Activated T-cell treated with anti-CD3 and anti-CD28 coated beads, Interleukin-2, amount 50 U/mL, for 72 hours (primary cell): ENCODE data around the gene PLA2G2E. TPM values are rescaled to one million over a fixed set of nuclear protein-coding genes. Genes with fewer than 3 reads are reported as not detected.
"Not testable (repeated sequence)": the region's sequence is repeated elsewhere in the genome, so short reads cannot be mapped to it uniquely, and the experiment has no call there.

ENCODE experiments used
- ATAC-seq, 2 donors: fragments of 150-1000 bp; cut with Tn5 transposase; replicated peaks in 1 of 2; 2 replicates each; pipeline ENCODE4 v1.10.0; 2021; ENCODE audit warnings: moderate library complexity in 2 of 2, mild to moderate bottlenecking in 1 of 2
- DNase-seq, 2 donors: peaks; one replicate each; pipeline ENCODE4 v3.0.0; 2021 to 2022; ENCODE audit warnings: mixed read lengths in 1 of 2
- H3K27ac Mint-ChIP-seq: one replicate; pipeline ENCODE4 v1.8.0; 2022; ENCODE audit warnings: mild to moderate bottlenecking, moderate library complexity, mixed read lengths
- H3K27me3 Mint-ChIP-seq: one replicate; pipeline ENCODE4 v1.8.0; 2022; ENCODE audit warnings: low read depth, mixed read lengths
- H3K36me3 Mint-ChIP-seq, 2 donors: one replicate each; pipeline ENCODE4 v1.8.0; 2022; ENCODE audit warnings: mixed read lengths in 2 of 2, mild to moderate bottlenecking in 1 of 2; ENCODE audit not compliant: insufficient read depth in 2 of 2
- H3K4me1 Mint-ChIP-seq: one replicate; pipeline ENCODE4 v1.8.0; 2022; ENCODE audit warnings: low read depth, mixed read lengths
- H3K4me3 Mint-ChIP-seq, 2 donors: one replicate each; pipeline ENCODE4 v1.8.0; 2022; ENCODE audit warnings: mild to moderate bottlenecking in 2 of 2, mixed read lengths in 2 of 2, moderate library complexity in 2 of 2
- H3K9me3 Mint-ChIP-seq, 2 donors: one replicate each; pipeline ENCODE4 v1.8.0; 2022; ENCODE audit warnings: mixed read lengths in 2 of 2
- total RNA-seq, 2 donors: library from RNA; stranded (reverse); gene quantifications; one replicate each; pipeline ENCODE4 v1.2.3, GENCODE V29; 2022

Gene PLA2G2E
- total RNA-seq, 2 donors from 2014 or later = not detected

DNA sequence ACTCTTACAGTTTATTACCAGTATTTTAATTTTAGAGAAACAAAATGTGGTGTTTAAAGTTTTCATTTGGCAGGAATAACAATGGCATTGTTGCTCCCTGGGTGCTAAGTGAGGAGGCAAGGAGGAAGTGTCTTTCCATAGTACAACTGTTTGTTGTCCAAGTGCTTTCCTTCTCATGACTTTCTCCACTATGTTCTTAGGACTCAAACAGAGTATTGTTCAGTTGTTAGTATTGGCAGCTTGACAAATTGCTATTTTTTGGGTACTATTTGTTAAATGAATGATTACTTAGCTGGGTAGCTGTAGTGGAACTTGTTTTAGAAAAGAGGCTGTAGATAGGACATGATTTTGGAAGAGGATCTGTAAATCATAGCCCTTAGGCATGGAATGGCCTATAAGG, 33.8 kb downstream of the PLA2G2E start:
- ATAC-seq = no peak
- no peaks in the 10 kb centered on the region for H3K9me3 Mint-ChIP-seq
- H3K27ac Mint-ChIP-seq = no peak overlapping the region

DNA sequence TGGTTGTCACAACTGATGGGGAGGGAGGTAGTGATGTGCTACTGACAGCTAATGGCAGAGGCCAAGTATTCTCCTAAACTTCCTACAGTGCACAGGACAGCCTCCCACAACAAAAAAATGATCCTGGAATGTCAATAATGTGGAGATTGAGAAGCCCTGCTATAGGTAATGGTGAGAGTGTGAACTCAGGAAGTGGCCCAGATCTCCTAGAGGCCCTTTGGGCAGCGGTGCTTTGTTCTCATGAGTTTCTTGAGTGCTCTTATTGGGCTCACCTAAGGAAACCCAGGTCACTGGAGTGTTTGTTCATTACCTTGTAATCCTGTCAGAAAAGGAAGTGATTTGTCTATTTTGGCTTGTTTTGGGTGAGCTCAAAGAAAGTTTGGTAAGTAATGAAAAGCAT, 35.3 kb downstream of the PLA2G2E start:
- H3K9me3 Mint-ChIP-seq = no peaks in the 10 kb centered on the region
- peaks cover 0 to 9% of the 10 kb centered on the region in 2 donors for H3K36me3 Mint-ChIP-seq
- H3K27ac Mint-ChIP-seq = no peak overlapping the region
- DNase-seq (no peak), ATAC-seq (no peak)
- H3K4me3 Mint-ChIP-seq = no peak overlapping the region
- H3K27me3 Mint-ChIP-seq = no peaks in the 10 kb centered on the region
- peaks cover 19% of the 10 kb centered on the region for H3K4me1 Mint-ChIP-seq

More for the DNA sequence above, 33.8 kb downstream of the PLA2G2E start:
- Mint-ChIP-seq H3K36me3 (peaks cover 0 to 9% of the 10 kb centered on the region in 2 donors), H3K4me3 (no peak overlapping the region), H3K4me1 (peaks cover 5% of the 10 kb centered on the region), H3K27me3 (no peaks in the 10 kb centered on the region)
- DNase-seq = no peak

DNA sequence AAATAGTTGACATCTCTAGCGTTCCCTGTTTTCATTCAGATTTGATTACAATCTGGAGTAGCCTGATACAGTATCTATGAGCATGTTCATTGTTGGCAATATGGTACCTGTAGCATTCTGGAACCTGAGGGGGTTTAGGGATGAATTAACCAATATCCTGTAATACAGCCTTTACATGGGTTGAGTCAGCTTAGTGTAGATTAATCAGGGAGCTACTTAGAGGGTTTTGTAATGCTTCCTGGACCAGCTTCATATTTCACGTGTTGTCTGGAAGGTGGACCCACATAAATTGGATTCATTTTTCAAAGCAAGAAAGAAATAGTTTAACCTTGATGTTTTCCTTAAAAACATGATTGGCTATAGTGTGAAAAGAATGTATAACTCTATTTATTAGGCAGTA, 37.6 kb downstream of the PLA2G2E start:
- ATAC-seq = no peak
- peaks cover 30% of the 10 kb centered on the region for H3K4me1 Mint-ChIP-seq
- H3K9me3 Mint-ChIP-seq = peaks cover 0 to 1% of the 10 kb centered on the region in 2 donors

DNA sequence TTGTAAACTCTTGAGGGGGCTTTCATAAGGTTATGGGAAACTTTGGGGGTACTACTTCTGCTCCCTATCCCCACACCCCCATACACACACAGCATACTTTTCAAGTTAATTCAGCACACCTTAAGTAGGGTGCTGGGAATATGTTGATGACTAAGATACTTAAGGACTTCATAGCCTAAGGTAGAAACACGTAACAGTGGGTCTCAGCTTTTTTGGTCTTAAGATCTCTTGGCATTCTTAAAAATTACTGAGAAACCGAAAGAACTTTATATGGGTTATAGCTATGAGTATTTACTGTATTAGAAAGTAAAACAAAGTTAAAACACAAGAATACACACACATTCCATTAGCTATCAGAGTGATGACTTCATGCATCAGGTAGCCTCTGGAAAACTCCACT, 39.1 kb downstream of the PLA2G2E start:
- DNase-seq = no peak
- H3K27ac Mint-ChIP-seq = no peak overlapping the region
- no peaks in the 10 kb centered on the region for H3K27me3 Mint-ChIP-seq
- no peaks in the 10 kb centered on the region for H3K36me3 Mint-ChIP-seq
- no peak for ATAC-seq
- peaks cover 0 to 3% of the 10 kb centered on the region in 2 donors for H3K9me3 Mint-ChIP-seq
- peaks cover 30% of the 10 kb centered on the region for H3K4me1 Mint-ChIP-seq
- H3K4me3 Mint-ChIP-seq = peak overlapping the region in 1 of 2 donors; percentile 94

More for the DNA sequence above, 37.6 kb downstream of the PLA2G2E start:
- no peaks in the 10 kb centered on the region for H3K36me3 Mint-ChIP-seq
- no peak for DNase-seq
- no peaks in the 10 kb centered on the region for H3K27me3 Mint-ChIP-seq
- H3K27ac Mint-ChIP-seq = no peak overlapping the region
- no peak overlapping the region for H3K4me3 Mint-ChIP-seq

DNA sequence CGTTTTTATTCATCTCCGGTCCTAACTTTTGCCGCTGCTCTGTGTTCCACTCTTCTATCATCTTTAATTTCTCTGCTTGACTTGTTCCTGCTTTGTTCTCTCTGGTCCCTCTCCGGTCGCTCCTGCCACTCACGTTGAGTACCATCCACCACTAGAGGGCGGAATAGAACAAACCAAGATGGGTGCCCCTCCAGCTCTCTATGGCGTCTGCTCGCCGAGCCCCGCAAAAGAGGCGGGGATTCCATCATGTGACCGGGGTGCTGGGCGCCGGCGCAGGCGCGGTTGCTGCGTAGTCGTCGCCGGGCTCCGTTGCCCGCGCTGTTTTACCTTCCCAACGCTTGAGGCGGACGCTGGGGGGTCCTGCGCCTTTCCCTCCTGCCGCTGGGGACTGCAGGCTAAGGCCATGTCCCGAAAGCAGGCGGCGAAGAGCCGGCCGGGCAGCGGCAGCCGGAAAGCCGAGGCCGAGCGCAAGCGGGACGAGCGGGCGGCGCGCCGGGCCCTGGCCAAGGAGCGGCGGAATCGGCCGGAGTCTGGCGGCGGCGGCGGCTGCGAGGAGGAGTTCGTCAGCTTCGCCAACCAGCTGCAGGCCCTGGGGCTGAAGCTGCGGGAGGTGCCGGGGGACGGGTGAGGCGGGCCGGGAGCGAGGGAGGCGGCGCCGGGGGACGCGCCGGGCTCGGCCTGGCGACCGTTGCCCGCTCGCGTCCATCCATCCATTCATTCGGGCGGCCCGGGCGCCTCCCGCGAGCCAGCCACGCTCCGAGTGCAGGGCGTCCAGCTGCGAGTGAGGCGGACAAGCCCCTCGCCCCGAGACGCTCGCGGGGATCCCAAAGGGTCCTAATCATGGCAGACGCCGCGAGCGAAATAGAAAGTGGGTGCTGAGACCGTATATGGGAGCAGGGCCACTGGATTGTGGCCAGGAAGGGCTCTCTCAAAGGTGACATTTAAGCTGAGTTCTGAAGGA, 41.0 kb downstream of the PLA2G2E start, which contains the start of gene OTUD3:
OTUD3 (plus strand) TSS at position 285 of the 961 bp plus-strand sequence; CDS start at position 404, 119 bp downstream.
- peak; percentile 93 to 95 for ATAC-seq

DNA sequence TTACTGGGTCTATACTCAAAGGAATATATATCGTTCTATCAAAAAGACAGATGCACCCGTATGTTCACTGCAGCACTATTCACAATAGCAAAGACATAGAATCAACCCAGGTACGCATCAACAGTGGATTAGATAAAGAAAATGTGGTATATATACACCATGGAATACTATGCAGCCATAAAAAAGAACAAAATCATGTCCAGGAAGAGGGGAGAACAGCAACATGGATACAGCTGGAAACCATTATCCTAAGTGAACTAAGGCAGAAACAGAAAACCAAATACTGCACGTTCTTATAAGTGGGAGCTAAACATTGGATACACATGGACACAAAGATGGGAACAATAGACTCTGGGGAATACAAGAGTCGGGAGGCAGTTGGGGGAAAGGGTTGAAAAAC, 42.6 kb downstream of the PLA2G2E start:
- H3K27ac Mint-ChIP-seq, H3K4me3 Mint-ChIP-seq, ATAC-seq: not testable (repeated sequence)

More for the DNA sequence above, 41.0 kb downstream of the PLA2G2E start, which contains the start of gene OTUD3:
- Mint-ChIP-seq H3K36me3 (no peaks in the 10 kb centered on the region), H3K27ac (peak within 1 kb of the TSS; percentile 68), H3K4me1 (peaks cover 25% of the 10 kb centered on the region), H3K27me3 (no peaks in the 10 kb centered on the region), H3K4me3 (peak within 1 kb of the TSS; percentile 90 to 94), H3K9me3 (peaks cover 0 to 3% of the 10 kb centered on the region in 2 donors)
- DNase-seq = peak; percentile 96

DNA sequence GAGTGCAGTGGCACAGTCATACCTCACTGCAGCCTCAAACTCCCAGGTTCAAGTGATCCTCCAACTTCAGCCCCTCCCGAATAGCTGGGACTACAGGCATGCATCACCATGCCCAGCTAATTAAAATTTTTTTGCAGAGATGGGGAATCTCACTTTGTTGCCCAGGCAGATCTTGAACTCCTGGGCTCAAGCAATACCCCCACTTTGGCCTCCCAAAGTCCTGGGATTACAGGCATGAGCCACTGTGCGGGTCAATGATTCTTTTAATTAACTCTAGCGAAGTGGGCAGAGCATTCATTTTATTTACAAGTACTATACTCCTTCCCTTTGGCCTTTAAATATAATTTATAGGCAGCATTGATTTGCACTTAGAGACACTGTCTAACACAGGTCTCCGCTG, 43.8 kb downstream of the PLA2G2E start:
- Mint-ChIP-seq H3K27ac (no peak overlapping the region), H3K4me1 (peaks cover 25% of the 10 kb centered on the region), H3K27me3 (peaks cover 9% of the 10 kb centered on the region), H3K9me3 (peaks cover 0 to 3% of the 10 kb centered on the region in 2 donors), H3K4me3 (no peak overlapping the region), H3K36me3 (no peaks in the 10 kb centered on the region)
- DNase-seq = no peak
- no peak for ATAC-seq

More for the DNA sequence above, 42.6 kb downstream of the PLA2G2E start:
- H3K36me3 Mint-ChIP-seq, DNase-seq, H3K27me3 Mint-ChIP-seq, H3K9me3 Mint-ChIP-seq: not testable (repeated sequence)
- peaks cover 25% of the 10 kb centered on the region for H3K4me1 Mint-ChIP-seq

DNA sequence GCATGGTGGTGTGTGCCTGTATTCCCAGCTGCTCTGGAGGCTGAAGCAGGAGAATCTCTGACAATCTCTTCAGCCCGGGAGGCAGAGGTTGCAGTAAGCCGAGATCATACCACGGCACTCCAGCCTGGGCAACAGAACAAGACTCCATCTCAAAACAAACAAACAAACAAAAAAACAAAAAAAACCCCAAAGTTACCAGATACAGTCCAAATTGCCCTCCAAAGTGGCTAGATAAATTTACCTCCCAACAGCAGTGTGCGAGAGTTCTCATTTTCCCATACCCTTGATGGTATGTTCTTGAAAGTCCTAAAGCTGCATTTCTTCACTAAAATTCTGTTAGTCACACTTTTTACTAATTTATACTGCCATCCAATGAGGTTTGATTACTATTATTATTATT, 44.2 kb downstream of the PLA2G2E start:
- Mint-ChIP-seq H3K27me3 (peaks cover 9% of the 10 kb centered on the region), H3K27ac (no peak overlapping the region), H3K4me3 (no peak overlapping the region), H3K36me3 (no peaks in the 10 kb centered on the region), H3K4me1 (peaks cover 22% of the 10 kb centered on the region), H3K9me3 (peaks cover 0 to 3% of the 10 kb centered on the region in 2 donors)
- no peak for DNase-seq
- no peak for ATAC-seq

DNA sequence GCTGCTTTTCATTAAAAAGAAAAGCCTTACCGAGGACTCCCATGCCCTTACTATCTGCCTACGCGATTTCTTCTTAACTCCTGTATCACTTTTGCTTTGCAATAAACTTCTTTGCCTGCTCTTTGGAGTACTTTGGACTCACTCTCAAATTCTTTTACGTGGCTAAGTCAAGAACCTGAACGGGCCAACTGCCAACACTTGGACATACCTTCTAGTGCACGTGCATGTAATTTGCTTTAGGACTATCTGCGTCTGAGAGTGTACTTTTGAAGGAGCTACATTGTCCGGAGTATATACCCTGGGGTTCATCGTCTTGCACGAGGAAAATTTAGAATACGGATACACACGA, 44.8 kb downstream of the PLA2G2E start:
- Mint-ChIP-seq H3K36me3 (no peaks in the 10 kb centered on the region), H3K4me1 (peaks cover 16% of the 10 kb centered on the region), H3K27ac (no peak overlapping the region), H3K4me3 (no peak overlapping the region), H3K27me3 (peaks cover 9% of the 10 kb centered on the region), H3K9me3 (peaks cover 0 to 3% of the 10 kb centered on the region in 2 donors)
- DNase-seq (no peak), ATAC-seq (no peak)

DNA sequence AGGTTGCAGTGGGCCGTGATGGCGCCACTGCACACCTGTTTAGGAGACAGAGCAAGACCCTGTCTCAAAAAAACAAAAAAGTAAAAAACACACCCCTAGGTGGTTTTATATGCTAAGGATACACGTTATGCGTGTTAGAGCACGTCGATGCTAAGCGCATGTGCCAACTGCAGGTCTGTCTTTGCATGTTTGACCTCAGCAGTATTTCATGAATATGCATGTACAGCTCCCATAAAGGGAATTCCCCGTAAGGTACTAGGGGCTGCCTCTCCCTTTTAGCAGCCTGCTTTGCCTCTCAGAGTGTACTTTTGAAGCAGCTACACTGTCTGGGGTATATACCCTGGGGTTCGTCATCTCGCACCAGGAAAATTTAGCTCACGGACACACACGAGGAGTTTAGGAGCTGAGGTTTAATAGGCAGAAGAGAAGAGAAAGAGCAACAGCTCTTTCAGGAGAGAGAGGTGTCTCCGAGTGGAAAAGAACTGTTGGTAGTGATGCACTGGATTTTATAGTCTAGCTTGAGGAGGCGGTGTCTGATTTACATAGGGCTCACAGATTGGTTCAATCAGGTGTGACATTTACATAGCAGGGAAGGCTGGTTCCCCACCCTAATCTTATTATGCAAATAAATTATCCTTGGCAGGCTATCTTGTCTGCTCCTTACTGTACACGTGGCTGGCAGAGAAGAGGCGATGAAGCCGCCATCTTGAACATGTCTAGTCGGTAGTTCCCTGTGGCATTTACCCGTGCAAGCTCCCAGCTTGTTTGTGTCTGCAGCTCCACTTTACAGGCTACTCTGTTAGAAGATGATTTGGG, 45.4 kb downstream of the PLA2G2E start:
- H3K27ac Mint-ChIP-seq = no peak overlapping the region
- DNase-seq = no peak
- H3K4me3 Mint-ChIP-seq = no peak overlapping the region
- no peak for ATAC-seq
- H3K4me1 Mint-ChIP-seq = peaks cover 10% of the 10 kb centered on the region
- H3K9me3 Mint-ChIP-seq = peaks cover 0 to 3% of the 10 kb centered on the region in 2 donors
- no peaks in the 10 kb centered on the region for H3K36me3 Mint-ChIP-seq
- peaks cover 12% of the 10 kb centered on the region for H3K27me3 Mint-ChIP-seq

DNA sequence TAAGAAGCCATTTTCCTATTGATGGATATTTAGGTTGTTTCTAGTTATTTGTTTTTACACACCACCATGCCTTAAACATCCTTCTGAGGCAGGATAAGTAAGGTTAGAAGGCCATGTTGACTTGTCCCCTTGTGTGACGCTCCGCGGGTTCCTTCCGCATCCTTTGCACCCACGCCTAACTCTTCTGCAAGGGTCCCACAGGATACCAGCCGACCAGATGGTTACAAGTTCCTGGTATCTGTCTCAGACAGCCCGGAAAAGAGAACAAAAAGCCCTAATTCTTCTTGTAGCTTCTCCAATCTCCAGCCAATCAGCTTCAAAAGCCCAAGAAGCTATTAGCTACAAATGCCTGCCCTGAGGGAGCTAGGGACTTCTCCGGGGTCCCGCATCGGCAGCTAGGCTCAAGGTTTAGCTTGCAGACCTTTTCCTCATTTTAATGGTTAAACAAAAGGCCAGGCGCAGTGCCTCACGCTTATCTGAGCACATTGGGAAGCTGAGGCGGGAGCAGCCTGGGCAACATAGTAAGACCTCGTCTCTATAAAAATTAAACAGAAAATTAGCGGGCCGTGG, 46.2 kb downstream of the PLA2G2E start:
- no peaks in the 10 kb centered on the region for H3K36me3 Mint-ChIP-seq
- H3K4me3 Mint-ChIP-seq = no peak overlapping the region
- H3K9me3 Mint-ChIP-seq = peaks cover 0 to 3% of the 10 kb centered on the region in 2 donors
- H3K27ac Mint-ChIP-seq = no peak overlapping the region
- peaks cover 8% of the 10 kb centered on the region for H3K4me1 Mint-ChIP-seq
- peaks cover 20% of the 10 kb centered on the region for H3K27me3 Mint-ChIP-seq
- ATAC-seq = no peak
- DNase-seq = no peak

DNA sequence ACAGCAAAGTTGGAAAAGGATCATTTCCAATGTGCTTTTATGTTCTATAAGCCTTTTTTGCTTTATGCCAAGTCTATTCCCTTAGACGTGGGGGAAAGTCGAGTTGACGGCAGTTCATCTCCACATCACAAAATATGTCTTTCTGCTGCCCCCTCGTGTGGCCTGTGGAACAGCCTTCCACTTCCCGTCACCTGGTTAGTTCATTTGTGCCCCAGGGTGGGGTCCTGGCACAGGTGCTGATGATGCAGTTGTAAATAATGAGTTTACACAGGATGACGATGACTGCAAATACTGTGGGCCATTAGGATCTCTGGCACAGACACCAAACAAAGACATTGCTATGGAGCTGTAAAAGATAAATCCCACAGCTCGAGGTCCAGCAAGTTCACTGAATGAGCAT, 51.2 kb downstream of the PLA2G2E start:
- Mint-ChIP-seq H3K36me3 (no peaks in the 10 kb centered on the region), H3K4me3 (no peak overlapping the region), H3K27me3 (peaks cover 46% of the 10 kb centered on the region), H3K4me1 (no peaks in the 10 kb centered on the region), H3K27ac (no peak overlapping the region), H3K9me3 (no peaks in the 10 kb centered on the region)
- ATAC-seq = no peak
- DNase-seq = no peak
